IPS-20b (cell line): ENCODE results near the gene PPP1R1C.

ENCODE experiments used
- H3K27ac ChIP-seq: one replicate; pipeline ENCODE4 v1.5.1; 2013; ENCODE audit warnings: low read length
- H3K27me3 ChIP-seq: 2 replicates; pipeline ENCODE4 v1.6.1; 2013; ENCODE audit warnings: mild to moderate bottlenecking, low read length, inconsistent platforms; ENCODE audit not compliant: insufficient read depth
- H3K36me3 ChIP-seq: 2 replicates; pipeline ENCODE4 v1.6.1; 2013; ENCODE audit warnings: low read depth, mild to moderate bottlenecking, inconsistent platforms, low read length, moderate library complexity; ENCODE audit not compliant: insufficient read depth
- H3K4me1 ChIP-seq: 2 replicates; pipeline ENCODE4 v1.6.1; 2013; ENCODE audit warnings: mild to moderate bottlenecking, control low read depth, inconsistent platforms, low read length, moderate library complexity; ENCODE audit not compliant: insufficient read depth
- H3K4me3 ChIP-seq: 2 replicates; pipeline ENCODE4 v1.5.1; 2013; ENCODE audit warnings: mild to moderate bottlenecking, low read length, inconsistent platforms
- H3K9ac ChIP-seq: 2 replicates; pipeline ENCODE4 v1.6.1; 2013; ENCODE audit warnings: low read depth, mild to moderate bottlenecking, inconsistent platforms, low read length, moderate library complexity
- H3K9me3 ChIP-seq: 2 replicates; pipeline ENCODE4 v1.6.1; 2013; ENCODE audit warnings: mild to moderate bottlenecking, low read depth, low read length, inconsistent platforms; ENCODE audit not compliant: insufficient read depth

PPP1R1C gene

GRCh38 chr2:181973171-181973783 lies 12.4 kb upstream of the PPP1R1C start:
- H3K27ac ChIP-seq, result no peak overlapping the region
- H3K4me1 ChIP-seq, result no peaks in the 10 kb centered on the region
- no peaks in the 10 kb centered on the region for H3K27me3 ChIP-seq
- no peak overlapping the region for H3K4me3 ChIP-seq
- H3K9ac ChIP-seq, result no peak overlapping the region
- H3K36me3 ChIP-seq, result no peaks in the 10 kb centered on the region
- no peaks in the 10 kb centered on the region for H3K9me3 ChIP-seq

GRCh38 chr2:181977661-181978350 lies 7.8 kb upstream of the PPP1R1C start:
- Histone ChIP-seq H3K9ac (no peak overlapping the region), H3K36me3 (no peaks in the 10 kb centered on the region), H3K4me1 (no peaks in the 10 kb centered on the region), H3K9me3 (no peaks in the 10 kb centered on the region), H3K4me3 (no peak overlapping the region), H3K27ac (no peak overlapping the region), H3K27me3 (no peaks in the 10 kb centered on the region)

- Histone ChIP-seq H3K27ac (no peak overlapping the region), H3K36me3 (no peaks in the 10 kb centered on the region), H3K9me3 (no peaks in the 10 kb centered on the region), H3K4me3 (no peak overlapping the region), H3K4me1 (no peaks in the 10 kb centered on the region), H3K9ac (no peak overlapping the region), H3K27me3 (no peaks in the 10 kb centered on the region)
Observed at GRCh38 chr2:181978351-181979150, 7.1 kb upstream of the PPP1R1C start.

GRCh38 chr2:181984060-181984459 lies 1.6 kb upstream of the PPP1R1C start:
- no peaks in the 10 kb centered on the region for H3K36me3 ChIP-seq
- no peaks in the 10 kb centered on the region for H3K4me1 ChIP-seq
- no peak overlapping the region for H3K27ac ChIP-seq
- no peak overlapping the region for H3K4me3 ChIP-seq
- no peaks in the 10 kb centered on the region for H3K27me3 ChIP-seq
- no peaks in the 10 kb centered on the region for H3K9me3 ChIP-seq
- no peak overlapping the region for H3K9ac ChIP-seq

GRCh38 chr2:181984814-181985631 lies 630 bp upstream of the PPP1R1C start:
- no peaks in the 10 kb centered on the region for H3K36me3 ChIP-seq
- no peaks in the 10 kb centered on the region for H3K9me3 ChIP-seq
- H3K9ac ChIP-seq, result no peak overlapping the region
- no peaks in the 10 kb centered on the region for H3K4me1 ChIP-seq
- no peak overlapping the region for H3K4me3 ChIP-seq
- H3K27me3 ChIP-seq, result no peaks in the 10 kb centered on the region
- H3K27ac ChIP-seq, result no peak overlapping the region

DNA sequence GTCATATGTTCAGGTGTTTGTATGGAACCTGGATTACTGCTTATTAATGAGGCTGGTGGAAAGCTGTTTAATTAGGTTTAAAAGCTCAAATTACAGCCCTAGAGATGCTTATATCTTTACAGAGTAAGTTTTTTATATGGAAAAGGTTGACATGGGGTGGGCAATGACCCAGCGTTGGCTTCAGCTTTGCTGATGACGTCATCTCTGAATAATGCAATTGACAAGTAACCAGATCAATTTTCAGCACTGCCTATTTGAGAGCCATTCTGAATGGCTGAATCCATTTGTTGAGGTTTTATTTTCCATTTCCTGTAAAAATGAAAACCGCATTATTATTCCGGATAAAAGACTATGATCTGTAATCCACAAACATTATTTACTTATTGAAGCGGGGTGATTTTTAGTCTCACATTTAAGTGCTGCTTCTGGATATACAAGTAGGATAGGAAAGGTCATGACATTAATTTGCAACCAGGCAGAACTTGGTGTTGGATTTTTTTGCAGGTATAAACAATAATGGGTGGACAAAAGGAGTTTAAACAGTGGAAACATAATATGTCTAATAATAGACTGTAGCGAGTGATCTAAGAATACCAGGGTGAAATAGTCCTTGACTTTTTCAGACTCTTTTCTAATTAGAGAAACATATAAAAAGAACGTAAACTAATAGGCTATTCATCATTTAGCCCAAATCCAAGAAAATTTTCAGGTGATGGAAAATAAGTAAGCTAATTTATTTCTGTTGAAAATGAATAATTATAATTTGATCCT lies 2.7 kb downstream of the PPP1R1C start:
- H3K27ac ChIP-seq, result no peak overlapping the region
- H3K9ac ChIP-seq, result no peak overlapping the region
- H3K4me1 ChIP-seq, result no peaks in the 10 kb centered on the region
- no peaks in the 10 kb centered on the region for H3K27me3 ChIP-seq
- H3K4me3 ChIP-seq, result no peak overlapping the region
- no peaks in the 10 kb centered on the region for H3K36me3 ChIP-seq
- no peaks in the 10 kb centered on the region for H3K9me3 ChIP-seq

DNA sequence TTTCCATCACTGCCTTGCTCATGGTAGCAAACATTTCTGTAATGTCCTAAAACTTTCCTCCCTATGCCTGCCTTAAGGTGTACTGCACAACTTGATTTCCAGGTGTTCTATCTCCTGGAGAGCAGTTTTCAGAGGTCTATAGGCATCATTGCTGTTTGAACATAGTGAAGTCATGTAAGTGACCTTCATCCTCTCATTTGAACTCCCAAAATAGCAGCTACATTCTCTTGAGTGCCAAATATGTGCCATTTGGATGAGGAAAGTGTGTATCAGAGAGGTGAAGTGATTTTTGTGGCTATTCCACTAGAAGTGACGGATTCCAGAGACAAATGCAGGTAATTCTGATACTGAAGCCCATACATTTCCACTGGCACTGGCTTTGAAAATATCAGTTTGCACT lies 3.4 kb downstream of the PPP1R1C start:
- H3K9me3 ChIP-seq, result no peaks in the 10 kb centered on the region
- H3K4me1 ChIP-seq, result no peaks in the 10 kb centered on the region
- H3K9ac ChIP-seq, result no peak overlapping the region
- no peaks in the 10 kb centered on the region for H3K36me3 ChIP-seq
- no peak overlapping the region for H3K27ac ChIP-seq
- H3K4me3 ChIP-seq, result no peak overlapping the region
- no peaks in the 10 kb centered on the region for H3K27me3 ChIP-seq

- Histone ChIP-seq H3K36me3 (no peaks in the 10 kb centered on the region), H3K9me3 (no peaks in the 10 kb centered on the region), H3K4me3 (no peak overlapping the region), H3K27me3 (no peaks in the 10 kb centered on the region), H3K4me1 (no peaks in the 10 kb centered on the region), H3K9ac (no peak overlapping the region), H3K27ac (no peak overlapping the region)
Observed at GRCh38 chr2:181991171-181991885, 5.7 kb downstream of the PPP1R1C start.

DNA sequence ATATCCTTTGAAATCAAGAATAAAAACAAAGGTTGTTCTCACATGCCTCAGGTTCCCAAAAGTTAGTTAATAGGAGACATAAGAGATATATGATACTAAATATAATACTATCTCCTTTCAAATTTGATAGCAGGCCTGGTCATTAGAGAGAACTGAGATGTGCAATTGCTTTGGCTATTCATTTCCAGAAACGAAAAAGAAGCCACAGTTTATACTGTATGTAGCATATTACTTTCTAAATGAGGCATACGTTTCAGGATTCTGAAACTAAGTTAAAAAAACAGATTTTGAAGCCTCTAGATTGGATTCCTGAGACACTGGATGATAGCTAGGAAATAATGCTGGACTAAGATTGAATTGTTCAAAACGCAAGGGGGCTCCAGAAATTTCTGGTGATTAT lies 7.1 kb downstream of the PPP1R1C start:
- H3K36me3 ChIP-seq, result no peaks in the 10 kb centered on the region
- no peaks in the 10 kb centered on the region for H3K27me3 ChIP-seq
- H3K27ac ChIP-seq, result no peak overlapping the region
- no peak overlapping the region for H3K9ac ChIP-seq
- no peaks in the 10 kb centered on the region for H3K4me1 ChIP-seq
- no peak overlapping the region for H3K4me3 ChIP-seq
- H3K9me3 ChIP-seq, result no peaks in the 10 kb centered on the region

DNA sequence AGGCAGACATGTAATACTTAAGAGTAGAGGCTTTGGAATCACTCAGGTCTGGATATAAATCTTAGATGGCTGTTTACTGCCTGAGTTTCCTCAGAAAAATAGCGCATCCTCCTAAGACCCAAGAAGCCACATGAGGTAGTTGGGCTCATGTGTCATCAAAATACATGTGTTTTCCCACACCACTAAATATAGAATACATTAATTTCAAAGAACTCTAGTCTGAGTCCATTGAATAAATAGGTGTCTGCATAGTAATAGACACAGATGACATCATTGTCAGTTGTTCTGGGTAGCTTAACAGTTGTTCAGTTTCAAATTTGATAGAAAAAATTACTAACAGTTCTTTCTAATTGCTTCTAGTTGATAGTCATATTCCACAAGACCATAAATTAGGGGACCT lies 9.6 kb downstream of the PPP1R1C start:
- Histone ChIP-seq H3K27ac (no peak overlapping the region), H3K27me3 (no peaks in the 10 kb centered on the region), H3K9me3 (no peaks in the 10 kb centered on the region), H3K36me3 (no peaks in the 10 kb centered on the region), H3K4me1 (no peaks in the 10 kb centered on the region), H3K9ac (no peak overlapping the region), H3K4me3 (no peak overlapping the region)
